OCI-LY7 (cell line): ENCODE data around the gene LGI1. TPM values are rescaled to one million over a fixed set of nuclear protein-coding genes. Genes with fewer than 3 reads are reported as not detected.

Source experiments
- BruUV-seq: library from RNA; stranded (reverse); fragments of 400-500 nt; replicated peaks from 2 replicates; lab custom pipeline; 2021; lab: Mats Ljungman, UMichigan
- CTCF ChIA-PET: fragments of 300-600 bp; sonication (Branson Sonifier 250); formaldehyde crosslinking; loops from one replicate; lab custom pipeline; 2022; ENCODE audit warnings: antibody characterized with exemption; ENCODE audit not compliant: unreplicated experiment; lab: Charles Lee
- POLR2A ChIA-PET: fragments of 300-600 bp; sonication (Branson Sonifier 250); formaldehyde crosslinking; loops from one replicate; lab custom pipeline; 2022; ENCODE audit warnings: antibody characterized with exemption; lab: Charles Lee
- DNase-seq: peaks from one replicate; pipeline ENCODE4 v3.0.0-alpha.2; 2015; ENCODE audit warnings: low spot score
- H2AFZ ChIP-seq: fragments of 200-600 bp; sonication (generic), shearing (Covaris generic); 2 replicates; pipeline ENCODE4 v1.6.1; 2014; ENCODE audit warnings: mild to moderate bottlenecking, antibody characterized with exemption, low read length, moderate library complexity
- H3K27ac ChIP-seq: fragments of 200-600 bp; sonication (generic); 2 replicates; pipeline ENCODE4 v1.5.1; 2014; ENCODE audit warnings: mixed run types, low read depth, mild to moderate bottlenecking, moderate library complexity, low read length, inconsistent platforms; ENCODE audit not compliant: poor library complexity, severe bottlenecking
- H3K36me3 ChIP-seq: fragments of 200-600 bp; sonication (generic); 2 replicates; pipeline ENCODE4 v1.6.1; 2014; ENCODE audit warnings: mild to moderate bottlenecking, antibody characterized with exemption, low read length, moderate library complexity, mixed read lengths; ENCODE audit not compliant: insufficient read depth
- H3K4me1 ChIP-seq: fragments of 200-600 bp; sonication (generic); 2 replicates; pipeline ENCODE4 v1.5.1; 2014; ENCODE audit warnings: mild to moderate bottlenecking, low read length; ENCODE audit not compliant: insufficient read depth, poor library complexity, severe bottlenecking
- H3K4me2 ChIP-seq: fragments of 200-600 bp; sonication (generic); 2 replicates; pipeline ENCODE4 v1.6.1; 2014; ENCODE audit warnings: mild to moderate bottlenecking, low read length
- H3K4me3 ChIP-seq: fragments of 200-600 bp; sonication (generic); 2 replicates; pipeline ENCODE4 v1.5.1; 2014; ENCODE audit warnings: mild to moderate bottlenecking, low read depth, low read length; ENCODE audit not compliant: poor library complexity, severe bottlenecking
- H3K79me2 ChIP-seq: fragments of 200-600 bp; sonication (generic); 2 replicates; pipeline ENCODE4 v1.6.1; 2016; ENCODE audit warnings: low read depth, mild to moderate bottlenecking, low read length, moderate library complexity, mixed read lengths; ENCODE audit not compliant: insufficient read depth
- H3K9me2 ChIP-seq: fragments of 200-600 bp; sonication (generic); 2 replicates; pipeline ENCODE4 v1.6.1; 2016; ENCODE audit warnings: mild to moderate bottlenecking, low read length, mixed read lengths; ENCODE audit not compliant: insufficient read depth
- H3K9me3 ChIP-seq: fragments of 200-600 bp; sonication (generic); 2 replicates; pipeline ENCODE4 v1.6.1; 2014; ENCODE audit warnings: mild to moderate bottlenecking, mixed run types, low read length, mixed read lengths
- H4K20me1 ChIP-seq: fragments of 200-600 bp; sonication (generic); 2 replicates; pipeline ENCODE4 v1.6.1; 2014; ENCODE audit warnings: mild to moderate bottlenecking, antibody characterized with exemption, low read length, moderate library complexity, mixed read lengths; ENCODE audit not compliant: insufficient read depth
- EZH2phosphoT487 ChIP-seq: fragments of 200-600 bp; sonication (generic); IDR thresholded peaks from 2 replicates; pipeline ENCODE4 v1.6.1; 2018; ENCODE audit warnings: low read depth, borderline replicate concordance, mild to moderate bottlenecking, mixed run types, antibody characterized with exemption, low read length, moderate library complexity, mixed read lengths
- intact Hi-C: fragments of 100-400 bp; cut with micrococcal nuclease; formaldehyde crosslinking; loops from one replicate; pipeline ENCODE4 v1.10.0; 2022; ENCODE audit not compliant: unreplicated experiment
- total RNA-seq, 2 experiments: library from RNA; depleted of rRNA in 1 of 2; stranded (reverse); fragments of >200 nt in 1 of 2; shearing (Covaris generic) in 1 of 2; gene quantifications; 2 replicates each; pipeline ENCODE4 v1.2.3, GENCODE V29; 2014 to 2022
- TF ChIP-seq, protein P1 (sequence below): fragments of 200-600 bp; sonication (generic); conservative IDR thresholded peaks from 2 replicates; pipeline ENCODE4 v1.5.1; 2014; ENCODE audit warnings: mild to moderate bottlenecking, antibody characterized with exemption, low read length, moderate library complexity, mixed read lengths

The LGI1 gene
- total RNA-seq, 2 experiments from 2014 or later, result 0.41 TPM; not detected in 1

GRCh38 chr10:93820434-93820833 lies 62.7 kb downstream of the LGI1 start:
- Histone ChIP-seq H3K27ac (no peak overlapping the region), H3K4me2 (no peak overlapping the region), H3K4me3 (no peak overlapping the region), H3K79me2 (no peaks in the 10 kb centered on the region), H4K20me1 (no peaks in the 10 kb centered on the region), H3K4me1 (no peaks in the 10 kb centered on the region), H3K36me3 (no peaks in the 10 kb centered on the region), H2AFZ (no peak overlapping the region), H3K9me3 (no peaks in the 10 kb centered on the region; the same call in 1 of the 2 replicates), H3K9me2 (no peaks in the 10 kb centered on the region)
- CTCF ChIA-PET, result no interaction called here
- intact Hi-C loops, result no loop called here
- POLR2A ChIA-PET, result no interaction called here
- TF ChIP-seq, protein P1, sequence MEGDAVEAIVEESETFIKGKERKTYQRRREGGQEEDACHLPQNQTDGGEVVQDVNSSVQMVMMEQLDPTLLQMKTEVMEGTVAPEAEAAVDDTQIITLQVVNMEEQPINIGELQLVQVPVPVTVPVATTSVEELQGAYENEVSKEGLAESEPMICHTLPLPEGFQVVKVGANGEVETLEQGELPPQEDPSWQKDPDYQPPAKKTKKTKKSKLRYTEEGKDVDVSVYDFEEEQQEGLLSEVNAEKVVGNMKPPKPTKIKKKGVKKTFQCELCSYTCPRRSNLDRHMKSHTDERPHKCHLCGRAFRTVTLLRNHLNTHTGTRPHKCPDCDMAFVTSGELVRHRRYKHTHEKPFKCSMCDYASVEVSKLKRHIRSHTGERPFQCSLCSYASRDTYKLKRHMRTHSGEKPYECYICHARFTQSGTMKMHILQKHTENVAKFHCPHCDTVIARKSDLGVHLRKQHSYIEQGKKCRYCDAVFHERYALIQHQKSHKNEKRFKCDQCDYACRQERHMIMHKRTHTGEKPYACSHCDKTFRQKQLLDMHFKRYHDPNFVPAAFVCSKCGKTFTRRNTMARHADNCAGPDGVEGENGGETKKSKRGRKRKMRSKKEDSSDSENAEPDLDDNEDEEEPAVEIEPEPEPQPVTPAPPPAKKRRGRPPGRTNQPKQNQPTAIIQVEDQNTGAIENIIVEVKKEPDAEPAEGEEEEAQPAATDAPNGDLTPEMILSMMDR, result no peak
- no peak for TF ChIP-seq EZH2phosphoT487
- no TSS peak for BruUV-seq
- DNase-seq, result no peak

GRCh38 chr10:93821051-93821772 lies 63.5 kb downstream of the LGI1 start:
- Histone ChIP-seq H2AFZ (no peak overlapping the region), H3K9me3 (no peaks in the 10 kb centered on the region; the same call in 1 of the 2 replicates), H3K79me2 (no peaks in the 10 kb centered on the region), H3K4me2 (no peak overlapping the region), H3K9me2 (no peaks in the 10 kb centered on the region), H3K4me1 (peaks cover 4% of the 10 kb centered on the region), H3K4me3 (no peak overlapping the region), H3K36me3 (no peaks in the 10 kb centered on the region), H4K20me1 (no peaks in the 10 kb centered on the region), H3K27ac (no peak overlapping the region)
- BruUV-seq, result no TSS peak
- intact Hi-C loops, result no loop called here
- peak; percentile 17 for DNase-seq
- POLR2A ChIA-PET, result no interaction called here
- CTCF ChIA-PET, result no interaction called here
- TF ChIP-seq EZH2phosphoT487, result no peak
- TF ChIP-seq, protein P1, result peak; percentile 65

DNA sequence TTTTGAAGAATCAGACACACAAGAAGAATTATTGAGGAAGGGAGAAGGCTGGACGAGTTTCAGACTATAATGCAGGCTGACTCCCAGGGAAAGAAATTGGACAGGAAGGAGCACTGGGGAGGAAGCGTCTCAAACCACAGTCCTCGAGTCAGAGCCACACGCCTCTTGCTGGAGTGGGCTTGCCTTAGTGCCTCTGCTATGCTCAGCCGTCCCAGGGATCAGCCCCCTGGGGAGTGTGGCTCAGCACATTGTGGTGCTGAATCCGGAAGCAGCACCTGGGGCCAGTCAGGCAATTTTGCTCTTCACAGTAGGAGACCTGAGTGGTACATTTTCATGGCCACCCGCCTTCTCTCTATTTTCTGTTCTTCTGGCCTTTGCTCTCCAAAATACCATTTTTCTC lies 68.6 kb downstream of the LGI1 start:
- Histone ChIP-seq H3K36me3 (no peaks in the 10 kb centered on the region), H3K4me3 (no peak overlapping the region)

More for the DNA sequence above, 68.6 kb downstream of the LGI1 start:
- no peak for TF ChIP-seq EZH2phosphoT487
- TF ChIP-seq, protein P1, result no peak
- Histone ChIP-seq H3K4me2 (peak overlapping the region; percentile 35; the same call in 1 of the 2 replicates), H2AFZ (peak overlapping the region; percentile 36; the same call in 1 of the 2 replicates), H3K4me1 (peaks cover 13% of the 10 kb centered on the region), H4K20me1 (no peaks in the 10 kb centered on the region), H3K79me2 (no peaks in the 10 kb centered on the region), H3K27ac (no peak overlapping the region), H3K9me3 (no peaks in the 10 kb centered on the region), H3K9me2 (no peaks in the 10 kb centered on the region)
- peak; percentile 37 for DNase-seq
- intact Hi-C loops, result no loop called here
- CTCF ChIA-PET, result no interaction called here
- POLR2A ChIA-PET, result no interaction called here
- no TSS peak for BruUV-seq
